ENCODE results near the gene SETD2.
"Not testable (repeated sequence)": the region's sequence is repeated elsewhere in the genome, so short reads cannot be mapped to it uniquely, and the experiment has no call there.

Gene SETD2

GRCh38 chr3:47149339-47149933 lies 14.5 kb downstream of the SETD2 start:
- no peak for TF ChIP-seq CTCF (IDR thresholded peaks at IDR 0.05)
- DNase-seq (ENCODE audit: low spot score) = no peak
- no peak overlapping the region for H3K4me3 ChIP-seq

GRCh38 chr3:47145272-47145671 lies 18.6 kb downstream of the SETD2 start:
- Histone ChIP-seq H3K4me3 (no peak overlapping the region), H3K27ac (no peak overlapping the region)
- TF ChIP-seq CTCF (IDR thresholded peaks at IDR 0.05) = no peak
- DNase-seq (ENCODE audit: low spot score) = no peak

More at GRCh38 chr3:47149339-47149933, 14.5 kb downstream of the SETD2 start:
- no peak overlapping the region for H3K27ac ChIP-seq

- no peak for TF ChIP-seq CTCF (IDR thresholded peaks at IDR 0.05)
- H3K4me3 ChIP-seq = no peak overlapping the region
- DNase-seq (ENCODE audit: low spot score) = no peak
Measured at GRCh38 chr3:47143068-47143467, 20.8 kb downstream of the SETD2 start.

GRCh38 chr3:47142536-47142935 lies 21.4 kb downstream of the SETD2 start:
- H3K27ac ChIP-seq; DNase-seq (ENCODE audit: low spot score); H3K4me3 ChIP-seq: not testable (repeated sequence)

More at GRCh38 chr3:47143068-47143467, 20.8 kb downstream of the SETD2 start:
- H3K27ac ChIP-seq = no peak overlapping the region

GRCh38 chr3:47140973-47141461 lies 22.9 kb downstream of the SETD2 start:
- not testable (repeated sequence) for DNase-seq (ENCODE audit: low spot score); H3K4me3 ChIP-seq; H3K27ac ChIP-seq

- H3K27ac ChIP-seq; H3K4me3 ChIP-seq; DNase-seq (ENCODE audit: low spot score): not testable (repeated sequence)
Measured at GRCh38 chr3:47140553-47140952, 23.4 kb downstream of the SETD2 start.

DNA sequence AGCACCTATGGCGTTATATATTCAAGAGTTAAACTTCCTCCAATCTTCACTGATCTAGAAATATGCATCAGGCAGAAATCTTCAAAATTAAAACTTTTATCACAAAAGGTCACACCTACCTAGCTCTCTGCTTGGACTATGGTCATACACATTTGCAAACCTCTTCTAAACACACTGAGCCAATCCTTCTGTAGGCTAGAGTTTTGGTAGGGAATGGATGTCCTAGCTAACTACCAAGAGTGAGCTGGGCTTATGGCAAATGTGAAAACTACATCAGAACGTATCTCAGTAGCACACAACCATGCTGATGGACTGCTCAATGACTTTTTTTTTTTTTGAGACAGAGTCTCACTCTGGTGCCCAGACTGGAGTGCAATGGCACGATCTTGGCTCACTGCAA lies 29.6 kb downstream of the SETD2 start:
- no peak for DNase-seq (ENCODE audit: low spot score)
- no peak overlapping the region for H3K27ac ChIP-seq
- no peak overlapping the region for H3K4me3 ChIP-seq
- TF ChIP-seq CTCF (IDR thresholded peaks at IDR 0.05) = no peak

DNA sequence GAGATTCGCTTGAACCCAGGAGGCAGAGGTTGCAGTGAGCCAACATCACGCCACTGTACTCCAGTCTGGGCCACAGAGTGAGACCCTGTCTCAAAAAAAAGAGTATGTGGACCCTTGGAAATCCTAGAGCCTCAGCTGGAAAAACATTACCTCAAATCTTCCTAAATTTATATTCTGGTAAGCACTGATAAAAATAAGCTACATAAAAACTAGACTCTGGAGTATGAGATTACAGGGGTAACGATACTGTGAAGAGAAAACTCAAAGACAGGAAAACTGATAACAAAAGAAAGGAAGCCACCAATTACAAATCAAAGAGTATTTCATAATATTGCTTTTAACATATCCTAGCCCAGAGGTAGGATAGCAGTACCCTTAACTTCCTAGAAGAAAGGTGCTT lies 30.3 kb downstream of the SETD2 start:
- no peak overlapping the region for H3K4me3 ChIP-seq
- H3K27ac ChIP-seq = no peak overlapping the region
- TF ChIP-seq CTCF (IDR thresholded peaks at IDR 0.05) = no peak
- DNase-seq (ENCODE audit: low spot score) = no peak

DNA sequence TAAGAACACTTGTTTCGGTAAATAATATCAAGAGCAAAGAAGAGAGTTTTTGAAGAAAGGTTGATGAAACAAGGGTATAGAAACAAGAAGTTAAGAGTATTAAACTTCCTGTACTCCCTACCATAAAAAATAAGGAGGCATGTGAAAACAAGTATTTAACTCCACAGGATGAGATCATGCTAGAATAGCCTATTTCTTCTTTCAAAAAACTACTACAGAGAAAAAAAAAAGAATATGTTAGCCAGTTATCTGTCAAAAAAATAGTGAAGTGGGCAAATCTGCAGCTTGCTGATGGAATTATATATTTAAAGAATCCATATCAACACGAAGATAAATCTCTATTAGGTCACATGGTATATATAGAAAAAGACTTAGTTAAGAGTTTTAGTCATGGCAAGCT lies 33.4 kb downstream of the SETD2 start:
- Histone ChIP-seq H3K27ac (no peak overlapping the region), H3K4me3 (no peak overlapping the region)
- TF ChIP-seq CTCF (IDR thresholded peaks at IDR 0.05) = no peak
- no peak for DNase-seq (ENCODE audit: low spot score)

Data from coronary artery (tissue), 2 donors.